ENCODE results near the gene RASGRF2.

GRCh38 chr5:80955082-80955590 lies 5.0 kb upstream of the RASGRF2 start:
- TF ChIP-seq CREB1 (IDR thresholded peaks at IDR 0.05; ENCODE audit: low read depth) (no peak), CEBPB (IDR thresholded peaks at IDR 0.05) (no peak), REST (IDR thresholded peaks at IDR 0.05; ENCODE audit: low read depth) (no peak)

All from Ishikawa (cell line).